ENCODE measurements around the gene POLA1.

POLA1 gene

DNA sequence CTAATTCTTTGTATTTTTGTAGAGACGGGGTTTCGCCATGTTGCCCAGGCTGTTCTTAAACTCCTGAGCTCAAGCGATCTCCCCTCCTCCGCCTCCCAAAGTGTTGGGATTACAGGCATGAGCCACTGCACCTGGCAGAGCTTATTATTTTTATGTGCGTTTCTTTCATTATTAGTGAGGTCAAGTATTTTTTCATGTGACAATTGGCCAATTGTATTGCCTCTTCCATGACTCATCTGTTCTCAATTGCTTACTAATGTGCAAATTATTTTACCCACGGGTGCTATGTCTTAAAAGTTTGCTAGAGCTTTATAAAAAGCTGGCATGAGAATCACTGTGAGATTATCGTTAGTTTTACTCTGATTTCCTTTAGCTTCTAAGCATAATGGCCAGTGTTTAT, 335.0 kb downstream of the POLA1 start:
- Mint-ChIP-seq H3K4me3 (no peak overlapping the region), H3K9me3 (no peaks in the 10 kb centered on the region), H3K27me3 (ENCODE audit: low read depth) (peaks cover 56% of the 10 kb centered on the region), H3K27ac (no peak overlapping the region), H3K36me3 (ENCODE audit: low read depth) (no peaks in the 10 kb centered on the region), H3K4me1 (peaks cover 7% of the 10 kb centered on the region)
- TF ChIP-seq, protein P1, sequence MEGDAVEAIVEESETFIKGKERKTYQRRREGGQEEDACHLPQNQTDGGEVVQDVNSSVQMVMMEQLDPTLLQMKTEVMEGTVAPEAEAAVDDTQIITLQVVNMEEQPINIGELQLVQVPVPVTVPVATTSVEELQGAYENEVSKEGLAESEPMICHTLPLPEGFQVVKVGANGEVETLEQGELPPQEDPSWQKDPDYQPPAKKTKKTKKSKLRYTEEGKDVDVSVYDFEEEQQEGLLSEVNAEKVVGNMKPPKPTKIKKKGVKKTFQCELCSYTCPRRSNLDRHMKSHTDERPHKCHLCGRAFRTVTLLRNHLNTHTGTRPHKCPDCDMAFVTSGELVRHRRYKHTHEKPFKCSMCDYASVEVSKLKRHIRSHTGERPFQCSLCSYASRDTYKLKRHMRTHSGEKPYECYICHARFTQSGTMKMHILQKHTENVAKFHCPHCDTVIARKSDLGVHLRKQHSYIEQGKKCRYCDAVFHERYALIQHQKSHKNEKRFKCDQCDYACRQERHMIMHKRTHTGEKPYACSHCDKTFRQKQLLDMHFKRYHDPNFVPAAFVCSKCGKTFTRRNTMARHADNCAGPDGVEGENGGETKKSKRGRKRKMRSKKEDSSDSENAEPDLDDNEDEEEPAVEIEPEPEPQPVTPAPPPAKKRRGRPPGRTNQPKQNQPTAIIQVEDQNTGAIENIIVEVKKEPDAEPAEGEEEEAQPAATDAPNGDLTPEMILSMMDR (IDR thresholded peaks at IDR 0.05; ENCODE audit: unreplicated experiment in 3 of 3), result no peak

DNA sequence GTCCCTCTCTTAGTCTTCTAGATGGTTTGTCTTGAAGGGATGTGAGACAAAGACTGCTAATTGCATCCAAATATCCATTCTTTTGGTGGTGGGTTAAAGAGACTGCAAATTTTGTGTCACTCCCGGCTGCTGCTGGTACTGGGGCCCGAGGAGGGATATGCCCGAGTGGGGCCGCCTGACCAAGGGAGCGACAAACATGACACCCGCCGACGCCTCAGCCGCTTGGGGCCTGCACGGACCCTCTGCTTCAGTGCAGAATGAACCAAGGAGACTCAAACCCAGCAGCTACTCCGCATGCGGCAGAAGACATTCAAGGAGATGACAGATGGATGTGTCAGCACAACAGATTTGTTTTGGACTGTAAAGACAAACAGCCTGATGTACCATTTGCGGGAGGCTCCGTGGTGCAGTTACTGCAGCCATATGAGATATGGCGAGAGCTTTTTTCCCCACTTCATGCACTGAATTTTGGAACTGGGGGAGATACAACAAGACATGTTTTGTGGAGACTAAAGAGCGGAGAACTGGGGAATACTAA, 335.6 kb downstream of the POLA1 start:
- no peak overlapping the region for H3K27ac Mint-ChIP-seq

DNA sequence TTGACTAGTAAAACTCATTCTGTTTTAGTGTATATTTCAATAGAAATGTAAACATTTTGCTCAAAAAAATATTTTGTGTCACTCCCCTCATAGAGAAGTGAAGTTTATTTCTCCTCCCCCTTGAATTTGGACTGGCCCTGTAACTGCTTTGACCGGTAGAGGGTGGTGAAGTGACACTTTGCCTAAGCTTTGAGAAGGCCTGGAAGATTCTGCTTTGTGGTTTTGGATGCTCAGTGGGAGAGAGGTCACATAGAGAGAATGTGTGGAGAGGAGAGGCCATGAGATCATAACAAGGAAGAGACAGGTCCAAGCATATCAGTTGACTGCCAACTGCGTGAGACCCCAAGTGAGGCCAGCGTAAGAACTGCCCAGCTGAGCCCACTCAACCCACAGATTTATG, 341.2 kb downstream of the POLA1 start:
- no peaks in the 10 kb centered on the region for H3K4me1 Mint-ChIP-seq
- no peak overlapping the region for H3K4me3 Mint-ChIP-seq
- H3K36me3 Mint-ChIP-seq (ENCODE audit: low read depth), result no peaks in the 10 kb centered on the region
- peaks cover 7% of the 10 kb centered on the region for H3K27me3 Mint-ChIP-seq (ENCODE audit: low read depth)
- H3K27ac Mint-ChIP-seq, result no peak overlapping the region
- TF ChIP-seq, protein P1 (IDR thresholded peaks at IDR 0.05; ENCODE audit: unreplicated experiment in 3 of 3), result peak in 1 of 3 experiments; percentile 11
- H3K9me3 Mint-ChIP-seq, result peaks cover 10% of the 10 kb centered on the region

More for the DNA sequence above, 335.6 kb downstream of the POLA1 start:
- no peak overlapping the region for H3K4me3 Mint-ChIP-seq
- no peaks in the 10 kb centered on the region for H3K36me3 Mint-ChIP-seq (ENCODE audit: low read depth)
- peaks cover 50% of the 10 kb centered on the region for H3K27me3 Mint-ChIP-seq (ENCODE audit: low read depth)
- H3K4me1 Mint-ChIP-seq, result peaks cover 3% of the 10 kb centered on the region
- H3K9me3 Mint-ChIP-seq, result no peaks in the 10 kb centered on the region
- TF ChIP-seq, protein P1 (IDR thresholded peaks at IDR 0.05; ENCODE audit: unreplicated experiment in 3 of 3), result no peak

DNA sequence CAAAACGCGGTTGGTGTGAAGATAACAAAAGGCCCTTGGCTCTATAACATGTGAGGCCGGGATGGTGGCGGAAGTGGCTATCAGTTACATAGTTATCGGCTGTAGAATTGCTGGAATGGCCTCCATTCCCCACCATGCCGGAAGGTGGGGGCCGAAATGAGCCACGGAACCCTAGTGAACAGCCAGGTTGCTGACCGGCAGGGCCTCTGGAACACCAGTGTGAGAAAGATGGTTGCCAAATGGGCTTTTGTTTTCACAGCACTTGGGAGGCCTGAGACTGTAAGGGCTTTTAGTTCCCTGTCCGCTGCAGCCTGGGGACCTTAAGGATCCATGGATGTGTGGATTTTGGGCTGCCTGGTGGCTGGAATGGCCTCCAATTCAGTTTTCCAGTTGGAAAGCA, 345.3 kb downstream of the POLA1 start:
- TF ChIP-seq, protein P1 (IDR thresholded peaks at IDR 0.05; ENCODE audit: unreplicated experiment in 3 of 3), result no peak
- H3K27me3 Mint-ChIP-seq (ENCODE audit: low read depth), result no peaks in the 10 kb centered on the region

DNA sequence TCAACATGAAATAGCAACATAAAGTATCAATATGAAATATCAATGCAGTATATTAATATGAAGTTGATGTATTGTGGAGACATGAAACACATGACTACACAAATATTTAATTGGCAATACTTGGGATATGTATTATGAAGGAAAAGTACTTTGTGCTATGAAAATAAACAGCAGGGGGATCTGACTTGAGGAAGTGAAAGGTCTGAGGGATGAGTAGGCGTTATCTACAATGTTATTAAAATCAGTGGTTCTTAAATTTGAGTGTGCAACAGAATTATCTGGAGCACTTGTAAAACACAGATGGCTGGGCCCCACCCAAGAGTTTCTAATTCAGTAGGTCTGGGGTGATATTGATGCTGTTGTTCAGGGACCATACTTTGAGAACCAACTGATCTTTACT, 349.5 kb downstream of the POLA1 start:
- TF ChIP-seq, protein P1 (IDR thresholded peaks at IDR 0.05; ENCODE audit: unreplicated experiment in 3 of 3), result no peak
- H3K27me3 Mint-ChIP-seq (ENCODE audit: low read depth), result no peaks in the 10 kb centered on the region
- H3K4me1 Mint-ChIP-seq, result peaks cover 10% of the 10 kb centered on the region
- H3K9me3 Mint-ChIP-seq, result peaks cover 3% of the 10 kb centered on the region
- no peak overlapping the region for H3K4me3 Mint-ChIP-seq
- no peak overlapping the region for H3K27ac Mint-ChIP-seq
- no peaks in the 10 kb centered on the region for H3K36me3 Mint-ChIP-seq (ENCODE audit: low read depth)

More for the DNA sequence above, 345.3 kb downstream of the POLA1 start:
- no peak overlapping the region for H3K4me3 Mint-ChIP-seq
- peaks cover 13% of the 10 kb centered on the region for H3K9me3 Mint-ChIP-seq
- no peaks in the 10 kb centered on the region for H3K4me1 Mint-ChIP-seq
- no peaks in the 10 kb centered on the region for H3K36me3 Mint-ChIP-seq (ENCODE audit: low read depth)
- H3K27ac Mint-ChIP-seq, result no peak overlapping the region

Measured in nephron (organoid).